ENCODE measurements around the gene OR52J3. TPM values are rescaled to one million over a fixed set of nuclear protein-coding genes. Genes with fewer than 3 reads are reported as not detected.

OR52J3 gene
- total RNA-seq: not detected in 2 replicates

GRCh38 chr11:5046226-5046625, at the start of gene OR52J3:
Gene OR52J3 (plus strand): TSS chr11:5046526. CDS start chr11:5046526, 0 bp downstream.

GRCh38 chr11:5059391-5059790, 13.1 kb downstream of the OR52J3 start, which contains the start of gene OR52E2:
Gene OR52E2 (minus strand): TSS chr11:5059627. CDS start chr11:5059627, 0 bp downstream.

DNA sequence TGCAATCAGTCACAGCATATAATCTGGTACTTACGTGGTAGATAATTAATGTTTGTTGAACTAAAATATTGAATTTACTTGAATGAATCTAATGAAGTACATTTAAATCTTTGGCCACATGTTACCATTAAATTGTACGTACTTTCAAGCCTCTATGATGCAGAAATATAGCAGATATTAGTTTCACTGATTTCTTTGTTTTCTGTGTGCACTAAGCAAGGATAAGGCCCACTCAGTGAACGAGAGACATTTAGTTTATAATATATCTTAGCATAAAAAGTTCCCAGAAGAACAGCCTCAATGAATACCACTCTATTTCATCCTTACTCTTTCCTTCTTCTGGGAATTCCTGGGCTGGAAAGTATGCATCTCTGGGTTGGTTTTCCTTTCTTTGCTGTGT, 22.9 kb downstream of the OR52J3 start, which contains the start of gene OR52E1:
TSS of gene OR52E1 (plus strand) at position 301 of the 400 bp plus-strand sequence.

Other genes starting within 250 kb of the OR52J3 start
- gene OR52R1, start 242.1 kb upstream of the OR52J3 start, total RNA-seq: not detected in 2 replicates
- not detected in 2 replicates for gene OR51F2, start 225.2 kb upstream of the OR52J3 start, total RNA-seq
- not detected in 2 replicates for gene OR51S1, start 197.3 kb upstream of the OR52J3 start, total RNA-seq
- gene OR51T1, start 164.6 kb upstream of the OR52J3 start, total RNA-seq: not detected in 2 replicates
- gene OR51A7, start 142.7 kb upstream of the OR52J3 start, total RNA-seq: not detected in 2 replicates
- gene OR51G2, start 127.2 kb upstream of the OR52J3 start, total RNA-seq: not detected in 2 replicates
- gene OR51G1, start 122.2 kb upstream of the OR52J3 start, total RNA-seq: not detected in 2 replicates
- not detected in 2 replicates for gene OR51A4, start 98.9 kb upstream of the OR52J3 start, total RNA-seq
- gene OR51A2, start 90.8 kb upstream of the OR52J3 start, total RNA-seq: not detected in 2 replicates
- not detected in 2 replicates for gene OR51L1, start 51.7 kb upstream of the OR52J3 start, total RNA-seq
- not detected in 2 replicates for gene OR52E2, start 13.1 kb downstream of the OR52J3 start, total RNA-seq
- not detected in 2 replicates for gene OR52E1, start 23.0 kb downstream of the OR52J3 start, total RNA-seq
- not detected in 2 replicates for gene OR52A5, start 91.8 kb downstream of the OR52J3 start, total RNA-seq
- not detected in 2 replicates for gene OR52A1, start 108.2 kb downstream of the OR52J3 start, total RNA-seq
- not detected in 2 replicates for gene OR51V1, start 154.2 kb downstream of the OR52J3 start, total RNA-seq
- not detected in 2 replicates for gene HBB, start 180.5 kb downstream of the OR52J3 start, total RNA-seq
- gene HBD, start 188.0 kb downstream of the OR52J3 start, total RNA-seq: not detected in 2 replicates
- gene HBG1, start 203.3 kb downstream of the OR52J3 start, total RNA-seq: not detected in 2 replicates
- not detected in 2 replicates for gene HBG2, start 208.3 kb downstream of the OR52J3 start, total RNA-seq
- not detected in 2 replicates for gene HBE1, start 223.4 kb downstream of the OR52J3 start, total RNA-seq

Measured in airway epithelial cell (primary cell).